Measurements from ENCODE around the gene INO80C.

INO80C gene, protein sequence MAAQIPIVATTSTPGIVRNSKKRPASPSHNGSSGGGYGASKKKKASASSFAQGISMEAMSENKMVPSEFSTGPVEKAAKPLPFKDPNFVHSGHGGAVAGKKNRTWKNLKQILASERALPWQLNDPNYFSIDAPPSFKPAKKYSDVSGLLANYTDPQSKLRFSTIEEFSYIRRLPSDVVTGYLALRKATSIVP

DNA sequence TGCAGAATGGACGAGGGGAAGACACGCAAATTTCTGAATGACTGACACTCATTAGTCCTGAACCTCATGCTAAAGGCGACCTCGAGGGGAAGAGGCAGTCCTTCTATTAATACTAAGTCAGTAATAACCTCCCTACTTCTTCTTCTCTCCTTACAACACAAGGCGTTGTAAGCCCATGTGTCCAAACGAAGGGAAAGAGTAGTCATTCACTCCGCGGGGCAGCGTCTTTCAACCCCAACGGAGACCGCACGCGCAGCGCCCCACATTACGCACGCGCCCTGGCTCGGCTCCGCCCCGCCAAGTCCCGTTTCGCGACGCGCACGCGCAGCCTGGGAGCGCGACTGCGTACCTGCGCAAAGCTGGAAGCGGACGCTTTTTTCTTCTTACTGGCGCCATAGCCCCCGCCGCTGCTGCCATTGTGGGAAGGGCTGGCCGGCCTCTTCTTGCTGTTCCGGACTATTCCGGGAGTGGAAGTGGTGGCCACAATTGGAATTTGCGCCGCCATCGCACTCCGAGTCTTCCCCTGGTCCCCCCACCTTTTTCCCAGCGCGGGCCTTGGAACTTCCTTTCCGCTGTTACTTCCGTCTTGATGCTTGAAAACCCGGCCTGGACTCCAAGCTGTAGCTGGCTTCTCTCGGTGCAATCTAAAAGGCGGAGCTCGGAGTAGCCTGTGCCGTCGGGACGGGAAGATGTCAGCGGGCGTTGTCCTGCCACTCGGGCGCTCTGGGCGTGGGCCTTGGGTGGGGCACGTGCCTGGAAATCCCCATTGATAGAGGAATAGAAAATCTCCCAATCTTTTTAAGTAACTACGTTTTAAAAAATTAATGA is at the start of gene INO80C:
TSS of gene INO80C (minus strand) at position 591 of the 828 bp plus-strand sequence. CDS start at position 505, 86 bp downstream.
- no peak for FAIRE-seq

DNA sequence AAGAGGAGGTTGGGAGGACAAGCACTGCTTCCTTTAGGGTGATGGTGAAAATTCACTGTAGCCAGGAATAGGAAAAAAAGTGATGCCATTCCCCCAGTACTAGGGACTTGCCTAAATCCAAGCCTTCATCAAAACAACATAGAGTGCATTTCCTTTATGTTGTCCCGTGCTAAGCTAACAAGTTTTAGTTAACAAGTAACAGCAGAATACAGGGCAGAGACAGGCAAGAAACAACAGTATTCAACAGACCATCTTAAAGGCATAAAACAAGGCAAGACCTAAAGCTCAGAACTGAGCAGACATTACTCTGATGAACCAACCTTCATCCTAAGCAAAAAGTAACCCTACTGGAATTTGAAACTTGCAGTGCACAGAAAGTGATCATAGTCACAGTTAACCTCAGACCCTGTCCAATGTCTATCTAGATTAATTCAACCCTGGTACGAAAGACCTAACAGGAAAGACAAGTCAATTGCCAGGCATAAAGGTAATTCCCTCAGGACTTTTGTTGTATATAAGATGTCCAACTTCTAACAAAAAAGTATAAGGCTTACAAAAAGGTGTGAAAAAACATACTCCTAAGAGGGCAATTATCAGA is 49.3 kb upstream of the INO80C start:
- FAIRE-seq (no peak), DNase-seq (ENCODE audit: insufficient read length, low spot score) (no peak)

More for the DNA sequence above, at the start of gene INO80C:
- peak; percentile 75 for DNase-seq (ENCODE audit: insufficient read length, low spot score)

DNA sequence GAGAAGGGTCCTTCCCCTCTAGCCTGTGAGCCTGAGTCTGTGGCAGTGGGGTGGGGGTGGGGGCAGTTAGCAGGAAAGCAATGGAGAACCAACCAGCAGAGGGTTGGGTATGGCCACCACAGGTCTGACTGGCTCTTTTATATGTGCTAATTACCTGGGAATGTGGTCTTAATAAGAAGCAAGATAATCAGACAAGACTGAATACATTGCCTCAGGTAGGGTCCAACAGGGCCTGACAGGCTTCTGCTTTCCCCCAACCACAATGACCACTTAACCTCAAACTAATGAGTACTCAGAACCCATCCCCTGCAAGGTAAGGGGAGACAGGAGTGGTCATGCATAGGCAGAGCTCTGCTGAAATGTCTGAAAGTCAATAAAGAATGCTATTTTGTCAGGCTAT is 44.6 kb upstream of the INO80C start:
- FAIRE-seq: no peak
- DNase-seq (ENCODE audit: insufficient read length, low spot score): no peak

DNA sequence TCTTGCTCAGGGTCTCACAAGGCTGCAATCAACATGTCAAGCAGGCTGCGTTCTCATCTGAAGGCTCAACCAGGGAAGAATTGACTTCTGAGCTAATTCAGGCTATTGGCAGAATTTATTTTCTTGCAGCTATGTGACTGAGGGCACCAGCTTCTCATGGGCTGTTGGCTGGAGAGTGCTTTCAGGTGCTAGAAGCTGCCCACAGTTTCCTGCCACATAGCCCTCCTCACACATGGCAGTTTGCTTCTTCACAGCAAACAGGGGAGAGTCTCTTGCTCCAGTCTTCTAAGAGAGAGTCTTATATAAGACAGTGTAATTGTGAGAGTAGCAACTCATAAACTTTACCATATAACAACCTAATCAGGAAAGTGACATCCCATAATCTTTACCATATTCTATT is 37.5 kb upstream of the INO80C start:
- FAIRE-seq (no peak), DNase-seq (ENCODE audit: insufficient read length, low spot score) (no peak)

DNA sequence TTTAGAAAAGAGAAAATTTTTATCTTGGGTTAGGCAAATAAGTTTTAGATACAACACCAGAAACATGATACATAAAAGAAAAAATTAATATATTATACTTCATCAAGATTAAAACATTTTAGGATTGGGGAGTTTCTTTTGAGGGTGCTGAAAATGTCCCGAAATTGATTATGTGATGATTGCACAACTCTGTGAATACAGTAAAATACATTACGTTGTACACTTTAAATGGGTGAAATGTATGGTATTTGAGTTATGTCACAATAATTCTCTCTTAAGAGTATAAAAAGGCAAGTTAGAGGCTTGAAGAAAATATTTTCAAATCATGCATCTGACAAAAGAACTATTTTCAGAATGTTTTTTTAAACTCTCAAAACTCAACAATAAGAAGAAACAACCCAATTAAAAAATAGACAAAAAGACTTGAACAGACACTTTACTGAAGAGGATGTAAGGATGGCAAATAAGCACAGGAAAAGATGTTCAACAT is 36.2 kb upstream of the INO80C start:
- FAIRE-seq: no peak

DNA sequence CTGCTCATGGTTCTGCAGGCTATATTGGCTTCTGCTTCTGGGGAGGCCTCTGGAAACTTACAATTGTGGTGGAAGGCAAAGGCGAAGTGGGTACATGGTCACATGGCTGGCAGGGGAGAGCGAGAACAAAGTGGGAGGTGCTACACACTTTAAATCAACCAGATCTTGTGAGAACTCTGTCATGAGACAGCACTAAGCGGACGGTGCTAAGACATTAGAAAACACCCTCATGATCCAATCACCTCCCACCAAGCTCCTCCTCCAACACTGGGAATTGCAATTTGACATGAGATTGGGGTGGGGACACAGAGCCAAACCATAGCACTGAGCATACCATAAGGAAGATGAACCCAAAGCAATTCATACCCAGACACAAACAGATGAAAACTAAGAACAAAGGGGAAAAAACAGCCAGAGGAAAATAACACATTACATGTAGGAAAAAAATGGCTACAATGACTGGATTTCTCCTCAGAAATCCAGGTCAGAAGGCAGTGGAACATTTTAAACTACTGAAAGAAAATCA is 31.1 kb upstream of the INO80C start:
- no peak for FAIRE-seq

More for the DNA sequence above, 36.2 kb upstream of the INO80C start:
- DNase-seq (ENCODE audit: insufficient read length, low spot score): no peak

DNA sequence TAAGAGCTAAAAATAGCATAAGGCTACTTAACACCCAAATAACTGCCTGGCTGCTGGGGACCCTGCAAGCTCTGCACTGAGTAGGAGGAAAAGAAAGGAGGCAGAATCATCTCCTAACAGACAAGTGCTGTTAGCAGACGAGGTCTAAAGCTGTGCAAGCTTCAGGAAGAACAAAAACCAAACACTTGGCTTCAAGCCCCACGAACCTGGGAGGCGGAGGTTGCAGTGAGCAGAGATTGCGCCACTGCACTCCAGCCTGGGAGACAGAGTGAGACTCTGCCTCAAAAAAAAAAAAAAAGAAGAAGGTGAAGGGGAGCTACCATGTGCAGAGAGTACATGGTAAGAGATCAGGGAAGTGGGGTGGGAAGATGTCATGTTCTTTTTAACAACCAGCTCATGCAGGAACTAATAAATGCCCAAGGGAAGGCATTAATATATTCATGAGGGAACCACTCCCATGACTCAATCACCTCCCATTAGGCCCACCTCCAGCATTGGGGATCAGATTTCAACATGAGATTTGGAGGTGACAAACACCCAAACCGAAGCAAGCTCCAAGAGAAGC is 28.8 kb upstream of the INO80C start:
- DNase-seq (ENCODE audit: insufficient read length, low spot score): no peak
- no peak for FAIRE-seq

More for the DNA sequence above, 31.1 kb upstream of the INO80C start:
- no peak for DNase-seq (ENCODE audit: insufficient read length, low spot score)

DNA sequence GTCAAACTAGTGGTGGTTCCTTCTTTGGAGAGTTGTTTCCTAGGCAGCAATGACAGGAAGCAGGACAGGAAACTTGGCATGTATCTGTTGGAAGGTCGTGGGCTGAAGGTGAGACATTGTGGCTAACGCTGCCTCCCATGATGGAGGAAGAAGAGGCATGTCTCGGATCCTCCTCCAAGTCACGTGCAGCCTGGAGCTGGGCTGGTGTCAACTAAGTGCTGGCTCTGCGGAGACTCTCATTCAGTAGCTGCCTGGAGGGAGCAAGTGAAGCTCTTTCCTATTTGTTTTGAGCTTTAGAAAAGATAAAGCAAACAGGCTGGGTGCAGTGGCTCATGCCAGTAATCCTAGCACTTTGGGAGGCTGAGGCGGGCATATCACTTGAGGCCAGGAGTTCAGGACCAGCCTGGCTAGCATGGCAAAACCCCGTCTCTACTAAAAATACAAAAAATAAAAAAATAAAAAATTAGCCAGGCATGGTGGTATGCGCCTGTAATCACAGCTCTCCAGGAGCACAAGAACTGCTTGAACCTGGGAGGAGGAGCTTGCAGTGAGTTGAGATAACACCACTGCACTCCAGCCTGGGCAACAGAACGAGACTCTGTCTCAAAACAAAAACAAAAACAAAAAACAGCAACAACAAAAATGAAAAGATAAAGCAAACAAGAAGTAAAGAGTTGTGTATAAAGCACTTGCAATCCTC is 28.2 kb upstream of the INO80C start:
- DNase-seq (ENCODE audit: insufficient read length, low spot score) (no peak), FAIRE-seq (no peak)

DNA sequence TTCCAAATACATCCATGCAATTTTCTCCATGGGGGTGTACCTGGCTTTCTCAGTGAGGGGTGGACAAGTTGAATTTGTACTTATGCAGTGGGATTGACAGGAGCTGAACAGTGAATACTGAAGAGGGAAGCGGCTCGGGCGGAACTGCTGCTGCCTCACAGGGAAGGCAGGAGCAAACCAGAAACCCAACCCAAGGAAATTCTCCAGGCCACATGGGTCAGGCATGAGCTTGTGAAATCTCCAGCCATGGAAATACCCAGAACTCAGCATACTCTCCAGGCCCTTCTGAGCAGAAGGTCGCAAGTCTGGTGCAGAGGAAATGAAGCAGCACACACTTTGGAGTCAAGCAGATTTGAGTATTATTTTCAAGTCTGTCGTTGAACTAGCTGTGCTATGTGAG is 26.5 kb upstream of the INO80C start:
- DNase-seq (ENCODE audit: insufficient read length, low spot score) (no peak), FAIRE-seq (no peak)

DNA sequence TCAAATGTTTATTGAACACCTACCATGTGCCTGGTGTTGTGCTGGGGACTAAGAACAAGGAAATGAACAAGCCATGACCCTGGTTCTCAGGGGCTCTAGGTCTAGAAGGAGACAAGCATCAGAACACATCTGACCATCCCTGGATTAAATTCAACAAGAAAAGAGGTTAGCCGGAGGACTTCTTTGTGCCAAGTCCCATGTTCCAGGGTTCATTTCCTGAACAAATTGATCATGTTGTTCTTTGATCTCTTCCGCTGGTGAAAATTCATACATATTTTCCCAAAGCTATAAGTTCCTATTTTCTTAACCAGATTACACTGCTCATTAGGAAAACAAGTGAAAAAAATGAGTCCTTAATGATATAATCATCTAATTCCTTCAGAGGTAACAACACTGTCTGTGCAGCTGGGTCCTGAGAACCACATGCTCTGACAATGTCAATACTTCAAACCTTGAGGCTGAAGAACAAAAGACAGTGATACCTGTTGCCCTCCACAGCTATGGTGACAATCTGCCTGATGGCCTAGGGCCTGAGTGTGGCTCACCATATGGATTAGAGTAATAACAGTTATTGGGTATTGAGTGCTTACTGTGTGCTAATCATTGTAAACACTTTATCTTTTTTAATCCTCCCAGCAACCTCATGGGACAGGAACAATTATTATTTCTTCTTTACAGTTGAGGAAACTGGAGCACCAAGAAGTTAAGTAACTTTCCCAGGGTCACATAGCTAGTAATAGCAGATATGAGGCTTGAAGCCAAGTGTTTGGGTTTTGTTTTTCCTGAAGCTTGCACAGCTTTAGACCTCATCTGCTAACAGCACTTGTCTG is 24.6 kb upstream of the INO80C start:
- FAIRE-seq (no peak), DNase-seq (ENCODE audit: insufficient read length, low spot score) (no peak)

DNA sequence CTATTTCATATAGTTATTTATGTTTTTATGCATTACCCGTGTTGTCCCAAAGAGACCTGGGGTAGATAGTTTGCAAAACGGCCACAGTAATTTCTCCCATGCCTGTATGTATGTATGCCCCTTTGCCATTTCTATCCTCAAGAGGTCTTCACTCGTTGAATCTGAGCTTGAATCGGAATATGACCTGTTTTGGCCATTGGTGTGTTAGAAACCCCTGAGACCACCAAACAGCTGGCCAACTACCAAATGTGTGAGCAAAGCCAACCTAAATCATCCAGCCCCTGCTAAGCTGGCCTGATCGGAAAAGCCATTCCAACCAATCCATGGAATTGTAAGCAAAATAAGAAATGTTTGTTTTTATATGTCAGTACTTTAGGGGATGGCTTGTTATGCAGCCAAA is 23.4 kb upstream of the INO80C start:
- DNase-seq (ENCODE audit: insufficient read length, low spot score) (no peak), FAIRE-seq (no peak)

DNA sequence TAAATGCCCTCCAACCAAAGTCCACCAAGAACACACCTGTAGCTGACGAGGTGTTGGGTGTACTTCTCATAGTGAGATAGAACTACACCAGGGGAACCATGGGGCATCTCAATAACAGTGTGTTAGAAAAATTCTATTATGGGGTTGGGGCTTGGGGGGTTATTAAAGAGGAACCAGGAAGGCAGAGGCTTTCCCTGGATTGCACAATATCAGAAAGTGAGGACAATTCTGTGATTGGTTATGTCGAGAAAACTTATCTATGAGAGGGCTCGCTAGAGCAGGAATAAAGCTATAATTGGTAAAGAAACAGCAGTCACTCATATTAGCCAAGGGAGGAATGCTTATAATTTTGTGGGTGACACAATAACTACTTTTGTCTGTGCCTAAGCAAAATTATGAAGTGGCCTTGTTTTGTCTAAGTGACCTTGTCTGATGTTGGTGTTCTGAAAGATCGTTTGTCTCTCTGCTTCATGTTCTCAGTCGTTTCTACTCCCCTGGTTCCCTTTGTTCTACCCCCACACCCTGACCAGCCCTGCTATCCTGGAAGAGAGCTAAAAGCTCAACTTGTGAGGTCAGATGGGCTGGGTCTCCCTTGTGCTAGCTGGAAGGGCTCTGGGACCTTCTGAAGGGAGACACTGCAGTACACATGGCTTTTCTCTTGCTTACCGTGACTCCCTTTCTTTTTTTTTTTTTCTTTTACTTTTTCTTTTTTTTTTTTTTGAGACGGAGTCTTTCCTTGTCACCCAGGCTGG is 21.6 kb upstream of the INO80C start:
- no peak for DNase-seq (ENCODE audit: insufficient read length, low spot score)
- no peak for FAIRE-seq

DNA sequence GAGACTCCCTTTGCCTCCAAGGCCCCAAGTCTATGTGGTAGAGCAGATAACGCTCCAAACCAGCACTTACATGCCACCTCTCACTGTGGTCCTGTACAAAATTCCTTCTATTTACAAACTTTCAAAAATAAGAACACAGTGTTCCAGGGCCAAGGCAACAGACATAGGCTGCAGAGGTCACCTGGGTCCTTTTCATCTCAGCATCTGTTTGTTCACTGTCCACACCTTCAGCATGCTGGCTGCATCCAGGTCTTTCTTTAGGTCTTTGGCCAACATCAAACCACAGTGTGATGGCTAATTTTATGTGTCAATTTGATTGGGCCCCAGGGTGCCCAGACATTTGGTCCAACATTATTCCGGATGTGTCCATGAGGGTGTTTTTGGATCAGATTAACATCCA is 20.0 kb upstream of the INO80C start:
- DNase-seq (ENCODE audit: insufficient read length, low spot score) (no peak), FAIRE-seq (no peak)

DNA sequence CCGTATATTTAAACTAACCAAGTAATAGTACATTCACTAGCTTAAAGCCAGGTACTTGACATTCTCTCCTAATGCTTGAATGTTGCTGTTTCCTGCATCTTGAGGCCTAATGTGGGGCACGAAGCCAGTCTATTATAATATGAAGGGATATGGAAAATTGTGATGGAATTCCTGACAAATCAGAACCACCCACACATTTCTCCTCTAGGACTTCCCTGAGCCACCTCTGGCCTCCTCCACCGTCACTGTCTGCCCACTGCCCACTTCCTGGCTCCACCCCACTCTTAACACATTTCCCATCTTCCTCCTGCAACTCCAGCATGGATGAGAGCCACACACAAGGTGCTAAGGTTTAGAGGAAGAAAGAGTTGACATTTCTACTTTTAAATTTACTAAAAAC is 19.0 kb upstream of the INO80C start:
- FAIRE-seq (no peak), DNase-seq (ENCODE audit: insufficient read length, low spot score) (no peak)

DNA sequence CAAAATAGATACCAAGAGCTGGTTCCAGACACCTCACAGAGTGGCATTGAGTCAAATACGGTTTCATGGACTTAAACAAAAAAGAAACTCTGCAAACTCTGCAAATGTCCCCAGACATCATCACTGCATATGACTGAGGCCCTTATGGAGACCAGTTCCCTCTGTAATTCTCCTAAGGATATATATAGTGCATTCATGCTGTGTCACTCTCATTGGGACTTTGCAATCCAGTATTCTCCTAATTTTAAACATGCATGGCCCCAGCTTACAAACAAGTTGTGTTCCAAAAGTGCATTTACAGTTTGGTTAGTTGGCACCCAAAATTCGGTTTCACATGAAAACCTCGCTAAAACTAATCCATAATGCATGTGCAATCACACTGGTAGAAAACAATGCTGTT is 18.6 kb upstream of the INO80C start:
- FAIRE-seq: no peak
- no peak for DNase-seq (ENCODE audit: insufficient read length, low spot score)

DNA sequence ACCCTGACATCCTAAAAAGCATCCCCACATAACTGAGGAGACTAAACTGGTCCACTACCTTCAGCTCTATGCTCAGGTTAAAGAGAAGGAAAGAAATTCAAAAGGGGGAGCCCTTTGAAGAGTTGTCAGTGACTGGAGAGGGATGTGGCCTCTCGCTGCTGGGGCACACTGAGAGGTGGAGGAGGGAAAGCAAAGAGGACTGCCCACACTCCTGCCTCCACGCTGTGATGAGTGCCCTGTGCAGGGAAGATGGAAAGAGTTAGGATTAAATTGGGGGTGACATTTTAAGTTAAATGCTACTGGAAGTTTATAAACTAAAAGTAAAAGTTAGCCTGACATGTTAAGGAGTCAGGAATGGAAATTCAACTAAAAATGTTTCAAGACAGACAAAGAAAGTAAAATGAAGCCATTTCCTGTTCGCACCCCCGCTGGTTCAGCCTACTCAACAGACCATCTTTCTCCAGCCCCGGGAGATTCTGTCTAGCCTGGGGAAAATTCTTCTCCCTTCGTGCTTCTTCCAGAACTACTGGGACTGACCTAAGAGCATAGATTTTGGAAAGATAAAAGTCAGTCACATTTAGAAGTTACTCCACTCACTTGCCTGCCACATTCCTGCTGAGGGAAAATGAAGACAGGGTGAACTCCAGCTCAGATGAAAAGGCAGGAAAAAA is 17.8 kb upstream of the INO80C start:
- no peak for FAIRE-seq
- DNase-seq (ENCODE audit: insufficient read length, low spot score): no peak

DNA sequence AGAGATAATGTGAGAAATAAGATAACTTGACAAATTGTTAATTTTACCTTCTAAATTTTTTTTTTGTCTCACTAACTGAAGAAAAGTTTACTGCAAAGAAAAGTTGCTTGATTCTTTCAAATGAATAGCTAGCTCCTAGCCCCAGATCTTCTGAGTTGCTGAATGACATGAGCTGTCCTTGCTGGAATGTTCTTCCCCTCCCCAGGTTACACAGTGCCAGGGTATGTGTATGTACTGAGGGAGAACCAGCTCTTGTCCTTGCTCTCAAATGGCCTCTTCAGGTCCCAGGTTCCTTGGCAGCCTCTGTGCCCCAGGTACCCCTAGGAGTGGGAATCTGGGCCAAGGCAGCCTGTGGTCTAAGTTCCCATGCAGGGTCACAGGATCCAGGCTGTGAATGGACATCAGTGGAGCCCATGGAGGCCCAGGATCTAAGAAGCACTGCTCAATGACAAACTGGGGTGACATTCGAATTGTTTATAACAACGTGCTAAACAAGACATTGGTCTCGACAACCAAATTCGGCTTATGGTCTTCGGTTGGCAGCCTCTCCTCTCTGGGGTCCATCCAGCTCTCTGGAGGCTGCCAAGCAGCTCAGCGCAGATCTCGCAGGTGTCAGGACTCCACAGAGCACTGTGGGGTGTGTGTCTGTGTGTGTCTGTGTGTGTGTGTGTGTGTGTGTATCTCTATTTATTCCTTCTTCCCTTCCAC is 17.1 kb upstream of the INO80C start:
- FAIRE-seq (no peak), DNase-seq (ENCODE audit: insufficient read length, low spot score) (no peak)

DNA sequence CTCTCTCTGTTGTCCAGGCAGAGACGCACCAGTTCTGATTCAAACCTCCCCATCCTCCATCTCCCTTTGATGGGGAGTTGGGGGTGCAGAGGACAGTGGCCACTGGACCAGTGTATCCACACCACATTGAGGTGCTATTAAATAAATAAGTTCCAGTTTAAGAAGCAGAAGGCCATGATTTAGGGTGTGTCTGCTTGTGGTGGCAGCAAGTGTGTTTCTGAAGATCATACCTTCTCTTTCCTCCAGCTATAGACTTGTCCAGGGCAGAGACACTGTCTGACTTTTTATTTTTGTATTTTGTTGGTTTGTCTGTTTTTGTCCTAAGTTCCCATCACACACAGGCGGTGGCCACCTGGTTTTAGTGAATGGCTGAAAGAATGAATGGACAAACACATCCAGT is 16.5 kb upstream of the INO80C start:
- DNase-seq (ENCODE audit: insufficient read length, low spot score) (no peak), FAIRE-seq (no peak)
